ENCODE results near the gene TTYH2. TPM values are rescaled to one million over a fixed set of nuclear protein-coding genes. Genes with fewer than 3 reads are reported as not detected.

TTYH2 gene
- total RNA-seq, 1 experiment from 2014 or later, result 15.4 TPM

DNA sequence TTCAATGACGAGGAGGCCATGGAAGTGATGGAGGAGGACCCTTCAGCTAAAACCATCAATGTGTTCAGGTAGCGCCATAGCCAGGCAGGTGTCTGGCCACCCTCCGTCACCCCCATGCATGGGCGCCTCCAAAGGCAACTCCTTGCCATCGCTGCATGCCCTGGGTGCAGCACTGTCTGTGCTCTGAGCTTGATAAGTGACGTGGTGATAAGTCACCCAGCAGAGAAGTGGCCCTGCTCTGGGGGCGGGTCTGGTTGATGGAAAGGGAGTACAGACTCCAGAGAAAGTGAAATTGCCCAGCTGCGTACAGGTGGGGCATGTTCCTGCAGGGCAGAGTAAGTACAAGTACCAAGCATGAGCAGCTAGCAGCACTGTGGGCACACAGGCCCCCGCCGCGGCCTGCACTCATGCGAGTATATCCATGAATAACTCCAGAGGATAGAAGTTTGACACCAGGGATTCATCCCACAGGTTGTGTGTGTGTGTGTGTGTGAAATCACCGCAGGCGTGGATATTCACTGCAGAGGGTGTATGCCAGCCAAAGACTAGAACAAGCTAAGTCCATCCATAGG, 73.7 kb downstream of the TTYH2 start:
- CTCF ChIA-PET, result no interaction called here
- POLR2A ChIA-PET (ENCODE audit: low non-redundant PET), result no interaction called here
- DNase-seq (ENCODE audit: low spot score), result no peak

DNA sequence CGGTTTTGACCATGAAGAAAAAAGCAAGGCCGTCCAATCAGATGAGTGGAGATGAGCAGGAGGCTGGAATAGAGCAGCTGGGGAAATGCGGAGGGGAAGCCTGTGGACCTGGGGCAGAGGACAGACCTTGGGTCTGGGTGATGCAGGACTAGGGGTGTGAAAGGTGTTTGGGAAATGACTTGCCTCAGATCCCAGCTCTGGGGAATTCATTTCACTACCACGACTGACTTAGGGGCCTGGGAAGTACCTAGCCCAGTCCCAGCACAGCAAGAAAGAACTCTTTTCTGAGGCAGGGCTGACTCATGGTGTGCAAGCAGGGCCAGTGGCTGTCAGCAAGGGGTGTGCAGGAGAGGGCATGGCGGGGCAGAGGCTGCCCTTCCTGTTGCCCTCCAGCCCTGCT, 75.4 kb downstream of the TTYH2 start:
- Histone ChIP-seq H3K27ac (ENCODE audit: low read depth, low read length, poor library complexity, severe bottlenecking) (no peak overlapping the region), H3K4me1 (ENCODE audit: insufficient read depth, low read length, poor library complexity, severe bottlenecking) (no peaks in the 10 kb centered on the region), H3K36me3 (ENCODE audit: insufficient read depth, low read length, poor library complexity, severe bottlenecking) (no peaks in the 10 kb centered on the region), H3K27me3 (replicated peaks; ENCODE audit: insufficient read depth, low read depth, low read length, poor library complexity) (no peaks in the 10 kb centered on the region), H3K9me3 (ENCODE audit: low read depth, low read length, poor library complexity, severe bottlenecking) (no peaks in the 10 kb centered on the region), H3K4me3 (ENCODE audit: low read depth, low read length, poor library complexity, severe bottlenecking) (no peak overlapping the region)
- ChIA-PET CTCF (no interaction called here), POLR2A (ENCODE audit: low non-redundant PET) (no interaction called here)
- TF ChIP-seq EZH2 (IDR thresholded peaks at IDR 0.05; ENCODE audit: borderline replicate concordance, low read depth, low read length, poor library complexity, severe bottlenecking), result no peak
- TF ChIP-seq, protein P1, sequence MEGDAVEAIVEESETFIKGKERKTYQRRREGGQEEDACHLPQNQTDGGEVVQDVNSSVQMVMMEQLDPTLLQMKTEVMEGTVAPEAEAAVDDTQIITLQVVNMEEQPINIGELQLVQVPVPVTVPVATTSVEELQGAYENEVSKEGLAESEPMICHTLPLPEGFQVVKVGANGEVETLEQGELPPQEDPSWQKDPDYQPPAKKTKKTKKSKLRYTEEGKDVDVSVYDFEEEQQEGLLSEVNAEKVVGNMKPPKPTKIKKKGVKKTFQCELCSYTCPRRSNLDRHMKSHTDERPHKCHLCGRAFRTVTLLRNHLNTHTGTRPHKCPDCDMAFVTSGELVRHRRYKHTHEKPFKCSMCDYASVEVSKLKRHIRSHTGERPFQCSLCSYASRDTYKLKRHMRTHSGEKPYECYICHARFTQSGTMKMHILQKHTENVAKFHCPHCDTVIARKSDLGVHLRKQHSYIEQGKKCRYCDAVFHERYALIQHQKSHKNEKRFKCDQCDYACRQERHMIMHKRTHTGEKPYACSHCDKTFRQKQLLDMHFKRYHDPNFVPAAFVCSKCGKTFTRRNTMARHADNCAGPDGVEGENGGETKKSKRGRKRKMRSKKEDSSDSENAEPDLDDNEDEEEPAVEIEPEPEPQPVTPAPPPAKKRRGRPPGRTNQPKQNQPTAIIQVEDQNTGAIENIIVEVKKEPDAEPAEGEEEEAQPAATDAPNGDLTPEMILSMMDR (conservative IDR thresholded peaks at IDR 0.05; ENCODE audit: low read depth, low read length), result no peak
- DNase-seq (ENCODE audit: low spot score), result no peak
- BruUV-seq (replicated peaks), result no TSS peak
- intact Hi-C loops (cut with micrococcal nuclease; ENCODE audit: unreplicated experiment), result no loop called here

More for the DNA sequence above, 73.7 kb downstream of the TTYH2 start:
- intact Hi-C loops (cut with micrococcal nuclease; ENCODE audit: unreplicated experiment), result no loop called here
- Histone ChIP-seq H3K36me3 (ENCODE audit: insufficient read depth, low read length, poor library complexity, severe bottlenecking) (no peaks in the 10 kb centered on the region), H3K4me1 (ENCODE audit: insufficient read depth, low read length, poor library complexity, severe bottlenecking) (no peaks in the 10 kb centered on the region), H3K27ac (ENCODE audit: low read depth, low read length, poor library complexity, severe bottlenecking) (no peak overlapping the region), H3K27me3 (replicated peaks; ENCODE audit: insufficient read depth, low read depth, low read length, poor library complexity) (no peaks in the 10 kb centered on the region), H3K9me3 (ENCODE audit: low read depth, low read length, poor library complexity, severe bottlenecking) (no peaks in the 10 kb centered on the region), H3K4me3 (ENCODE audit: low read depth, low read length, poor library complexity, severe bottlenecking) (no peak overlapping the region)
- TF ChIP-seq, protein P1 (conservative IDR thresholded peaks at IDR 0.05; ENCODE audit: low read depth, low read length), result no peak
- no peak for TF ChIP-seq EZH2 (IDR thresholded peaks at IDR 0.05; ENCODE audit: borderline replicate concordance, low read depth, low read length, poor library complexity, severe bottlenecking)
- BruUV-seq (replicated peaks), result no TSS peak

DNA sequence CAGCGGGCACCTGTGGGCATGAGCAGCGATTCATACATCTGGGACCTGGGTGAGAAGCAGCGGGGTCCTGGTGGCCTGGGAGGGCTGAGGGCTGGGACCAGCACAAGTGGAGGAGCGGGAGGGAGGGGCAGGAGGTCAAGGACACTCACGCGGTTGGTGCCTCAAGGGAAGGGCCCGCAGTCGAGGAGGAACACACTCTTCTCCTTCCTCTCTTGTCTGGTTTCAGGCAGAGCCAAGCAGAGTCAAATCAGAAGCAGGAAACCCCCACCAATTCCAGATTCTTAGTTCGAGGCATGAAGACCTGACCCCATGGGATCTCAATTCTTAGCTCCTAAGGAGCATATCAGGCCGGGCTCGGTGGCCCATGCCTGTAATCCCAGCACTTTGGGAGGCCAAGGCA, 76.3 kb downstream of the TTYH2 start:
- no TSS peak for BruUV-seq (replicated peaks)
- Histone ChIP-seq H3K4me3 (ENCODE audit: low read depth, low read length, poor library complexity, severe bottlenecking) (no peak overlapping the region), H3K27me3 (replicated peaks; ENCODE audit: insufficient read depth, low read depth, low read length, poor library complexity) (no peaks in the 10 kb centered on the region), H3K27ac (ENCODE audit: low read depth, low read length, poor library complexity, severe bottlenecking) (no peak overlapping the region), H3K36me3 (ENCODE audit: insufficient read depth, low read length, poor library complexity, severe bottlenecking) (no peaks in the 10 kb centered on the region), H3K4me1 (ENCODE audit: insufficient read depth, low read length, poor library complexity, severe bottlenecking) (no peaks in the 10 kb centered on the region), H3K9me3 (ENCODE audit: low read depth, low read length, poor library complexity, severe bottlenecking) (no peaks in the 10 kb centered on the region)
- intact Hi-C loops (cut with micrococcal nuclease; ENCODE audit: unreplicated experiment), result no loop called here
- DNase-seq (ENCODE audit: low spot score), result no peak
- ChIA-PET POLR2A (ENCODE audit: low non-redundant PET) (no interaction called here), CTCF (no interaction called here)
- TF ChIP-seq, protein P1 (conservative IDR thresholded peaks at IDR 0.05; ENCODE audit: low read depth, low read length), result no peak
- TF ChIP-seq EZH2 (IDR thresholded peaks at IDR 0.05; ENCODE audit: borderline replicate concordance, low read depth, low read length, poor library complexity, severe bottlenecking), result no peak
